H7 (cell line): ENCODE data around the gene DNAH10. TPM values are rescaled to one million over a fixed set of nuclear protein-coding genes. Genes with fewer than 3 reads are reported as not detected.

ENCODE experiments used
- DNase-seq: peaks from one replicate; pipeline ENCODE4 v3.0.0; 2012
- H3K27me3 ChIP-seq: 2 replicates; pipeline ENCODE4 v1.6.0; 2011; ENCODE audit warnings: mild to moderate bottlenecking, low read length; ENCODE audit not compliant: control insufficient read depth, insufficient read depth
- H3K36me3 ChIP-seq: replicated peaks from 2 replicates; pipeline ENCODE4 v1.5.1; 2011; ENCODE audit warnings: low read length; ENCODE audit not compliant: control insufficient read depth, insufficient read depth
- H3K4me3 ChIP-seq: 2 replicates; pipeline ENCODE4 v1.5.1; 2011; ENCODE audit warnings: low read depth, mild to moderate bottlenecking, control low read depth, low read length, moderate library complexity; ENCODE audit not compliant: insufficient read depth
- total RNA-seq: library from RNA; depleted of rRNA; stranded (reverse); fragments of >200 nt; shearing (Covaris generic); gene quantifications from 2 replicates; pipeline ENCODE4 v1.2.3, GENCODE V29; 2014

Gene DNAH10
- total RNA-seq, 1 experiment from 2014 or later: 0.03 TPM

DNA sequence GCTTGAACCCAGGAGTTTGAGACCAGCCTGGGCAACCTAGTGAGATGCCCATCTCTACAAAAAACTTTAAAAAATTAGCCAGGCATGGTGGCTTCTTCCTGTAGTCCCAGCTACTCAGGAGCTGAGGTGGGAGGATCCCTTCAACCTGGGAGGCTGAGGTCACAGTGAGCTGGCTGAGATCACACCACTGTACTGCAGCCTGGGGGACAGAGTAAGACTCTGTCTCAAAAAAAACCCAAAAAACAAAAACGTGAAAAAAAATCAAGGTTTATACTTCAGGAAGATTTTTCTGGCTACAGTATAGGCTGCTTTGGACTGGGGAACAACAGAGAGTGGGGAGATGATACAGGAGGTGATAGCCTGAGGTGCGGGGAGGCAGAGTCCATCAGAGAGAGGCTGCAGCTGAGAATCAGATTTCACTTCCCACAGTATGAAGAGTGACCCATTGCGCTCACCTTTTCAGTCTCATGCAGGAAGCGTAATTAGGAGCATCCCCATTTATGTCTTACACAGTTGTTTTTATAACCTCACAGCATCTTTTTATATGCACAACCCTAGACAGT is 28.9 kb downstream of the DNAH10 start:
- no peaks in the 10 kb centered on the region for H3K36me3 ChIP-seq
- H3K27me3 ChIP-seq: no peaks in the 10 kb centered on the region
- no peak for DNase-seq

DNA sequence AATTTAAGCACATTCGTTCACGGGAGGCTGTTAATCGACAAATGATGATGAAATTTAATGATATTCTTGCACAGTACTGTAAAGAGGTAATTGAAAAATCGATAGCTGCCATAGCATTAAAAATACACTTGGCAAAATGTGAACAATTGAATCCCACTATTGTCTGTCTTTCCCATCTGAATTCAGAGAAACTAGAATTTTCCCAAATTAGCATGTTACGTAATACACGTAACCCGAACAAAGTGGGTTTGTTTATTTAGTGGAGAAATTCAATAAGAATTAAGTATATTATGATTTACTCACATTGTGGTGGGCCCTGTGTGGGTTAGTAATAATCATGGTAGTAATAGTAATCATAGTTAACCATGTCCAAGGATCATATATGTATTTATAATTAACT is 31.9 kb downstream of the DNAH10 start:
- DNase-seq: no peak
- H3K36me3 ChIP-seq: no peaks in the 10 kb centered on the region
- no peak overlapping the region for H3K4me3 ChIP-seq
- H3K27me3 ChIP-seq: no peaks in the 10 kb centered on the region

More for the DNA sequence above, 28.9 kb downstream of the DNAH10 start:
- H3K4me3 ChIP-seq: no peak overlapping the region

DNA sequence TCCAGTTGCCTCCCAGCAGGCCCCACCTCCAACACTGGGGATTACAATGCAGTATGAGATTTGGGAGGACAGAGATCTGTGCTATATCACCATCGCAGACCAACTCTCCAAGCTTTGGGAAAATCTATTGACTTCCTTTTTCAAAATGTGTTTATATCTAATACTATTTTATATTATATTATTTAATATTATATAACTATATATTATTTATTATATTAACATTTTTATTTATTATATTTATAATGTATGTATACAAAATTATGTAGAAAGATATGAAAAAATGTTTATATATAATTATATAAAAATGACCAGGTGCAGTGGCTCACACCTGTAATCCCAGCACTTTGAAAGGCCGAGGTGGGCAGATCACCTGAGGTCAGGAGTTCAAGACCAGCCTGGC is 36.4 kb downstream of the DNAH10 start:
- Histone ChIP-seq H3K4me3 (no peak overlapping the region), H3K27me3 (no peaks in the 10 kb centered on the region), H3K36me3 (no peaks in the 10 kb centered on the region)
- DNase-seq: no peak

GRCh38 chr12:123799227-123799626 is 37.1 kb downstream of the DNAH10 start:
- Histone ChIP-seq H3K27me3 (no peaks in the 10 kb centered on the region), H3K4me3 (no peak overlapping the region), H3K36me3 (no peaks in the 10 kb centered on the region)
- no peak for DNase-seq

DNA sequence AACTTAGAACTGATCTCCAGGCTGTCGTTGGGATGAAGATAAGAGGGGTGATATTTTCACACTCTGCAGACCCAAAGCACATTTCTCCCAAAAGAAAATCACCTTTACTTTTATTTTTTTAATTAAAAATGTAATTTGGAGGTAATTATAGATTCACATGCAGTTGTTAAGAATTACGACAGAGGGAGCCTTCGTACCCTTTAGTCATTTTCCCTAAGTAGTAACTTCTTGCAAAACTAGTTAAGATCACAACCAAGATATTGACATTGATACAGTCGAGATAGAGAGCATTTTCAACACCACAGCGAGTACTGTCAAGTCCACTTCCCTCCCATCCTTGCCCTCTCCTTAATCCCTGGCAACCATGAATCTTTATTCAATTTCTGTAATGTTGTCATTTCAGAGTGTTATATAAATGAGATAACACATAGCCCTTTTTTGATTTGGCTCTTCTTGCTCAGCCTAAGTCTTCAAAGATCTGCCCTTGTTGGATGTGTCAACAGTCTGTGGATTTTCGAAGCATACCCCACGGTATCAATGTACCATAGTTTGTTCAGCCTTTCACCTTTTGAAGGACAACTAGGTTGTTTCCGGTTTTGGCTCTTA is 39.6 kb downstream of the DNAH10 start:
- Histone ChIP-seq H3K4me3 (no peak overlapping the region), H3K27me3 (no peaks in the 10 kb centered on the region), H3K36me3 (no peaks in the 10 kb centered on the region)
- no peak for DNase-seq

DNA sequence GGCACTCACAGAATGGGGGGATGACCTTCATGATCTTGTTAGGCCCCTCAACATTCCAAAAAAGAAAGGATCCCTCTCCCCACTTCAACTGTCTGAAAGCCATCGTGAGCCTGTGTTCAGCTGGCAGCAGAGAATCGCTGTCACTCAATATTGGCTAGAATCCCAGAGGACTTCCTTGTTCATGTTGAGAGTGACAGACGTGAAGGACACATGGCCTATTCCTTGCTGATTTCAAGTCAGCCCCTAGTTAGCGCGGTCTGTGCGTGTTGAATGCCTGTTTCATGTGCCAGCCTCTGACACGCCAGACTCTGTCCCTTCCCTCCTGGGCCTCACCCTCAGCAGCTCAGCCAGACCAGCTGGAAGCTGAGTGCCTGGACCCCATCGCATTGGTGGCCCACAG is 43.1 kb downstream of the DNAH10 start:
- no peaks in the 10 kb centered on the region for H3K36me3 ChIP-seq
- no peak for DNase-seq
- no peak overlapping the region for H3K4me3 ChIP-seq
- no peaks in the 10 kb centered on the region for H3K27me3 ChIP-seq

GRCh38 chr12:123807002-123807401 is 44.9 kb downstream of the DNAH10 start:
- no peaks in the 10 kb centered on the region for H3K36me3 ChIP-seq
- H3K27me3 ChIP-seq: no peaks in the 10 kb centered on the region
- no peak for DNase-seq
- no peak overlapping the region for H3K4me3 ChIP-seq

DNA sequence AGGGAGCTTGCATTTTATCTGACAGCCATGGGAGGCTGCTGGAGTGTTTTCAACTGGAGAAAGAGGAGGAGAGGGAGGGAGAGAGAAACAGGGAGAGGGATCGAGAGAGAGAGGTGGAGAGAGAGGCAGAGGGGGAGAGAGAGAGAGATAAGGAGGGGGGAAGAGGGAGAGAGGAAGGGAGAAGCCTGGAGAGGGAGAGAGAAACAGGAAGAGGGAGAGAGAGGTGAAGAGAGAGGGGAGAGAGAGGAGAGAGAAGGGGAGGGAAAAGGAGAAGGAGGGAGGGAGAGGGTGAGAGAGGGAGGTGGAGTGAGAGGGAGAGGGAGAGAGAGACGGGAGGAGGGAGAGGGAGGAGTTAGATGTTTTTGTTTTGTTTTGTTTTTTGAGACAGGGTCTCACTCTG is 45.6 kb downstream of the DNAH10 start:
- H3K27me3 ChIP-seq: no peaks in the 10 kb centered on the region
- no peak for DNase-seq
- H3K4me3 ChIP-seq: no peak overlapping the region
- H3K36me3 ChIP-seq: no peaks in the 10 kb centered on the region

DNA sequence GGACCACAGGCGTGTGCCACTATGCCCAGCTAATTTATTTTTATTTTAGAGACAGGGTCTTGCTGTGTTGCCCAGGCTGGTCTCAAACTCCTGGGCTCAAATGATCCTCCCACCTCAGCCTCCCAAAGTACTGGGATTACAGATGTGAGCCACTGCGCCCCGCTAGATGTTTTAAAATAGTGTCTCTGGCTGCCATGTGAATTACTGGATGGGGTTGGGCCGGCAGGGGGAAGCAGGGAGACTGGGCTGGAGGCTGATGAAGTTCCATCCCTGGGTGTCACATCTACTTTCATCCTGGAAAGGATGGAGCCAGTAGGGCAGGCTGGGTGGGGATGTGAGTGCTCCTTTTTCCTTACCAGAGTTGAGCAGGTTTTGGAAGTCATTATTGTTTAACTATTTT is 46.1 kb downstream of the DNAH10 start:
- no peaks in the 10 kb centered on the region for H3K27me3 ChIP-seq
- no peak overlapping the region for H3K4me3 ChIP-seq
- peak; percentile 76 for DNase-seq

DNA sequence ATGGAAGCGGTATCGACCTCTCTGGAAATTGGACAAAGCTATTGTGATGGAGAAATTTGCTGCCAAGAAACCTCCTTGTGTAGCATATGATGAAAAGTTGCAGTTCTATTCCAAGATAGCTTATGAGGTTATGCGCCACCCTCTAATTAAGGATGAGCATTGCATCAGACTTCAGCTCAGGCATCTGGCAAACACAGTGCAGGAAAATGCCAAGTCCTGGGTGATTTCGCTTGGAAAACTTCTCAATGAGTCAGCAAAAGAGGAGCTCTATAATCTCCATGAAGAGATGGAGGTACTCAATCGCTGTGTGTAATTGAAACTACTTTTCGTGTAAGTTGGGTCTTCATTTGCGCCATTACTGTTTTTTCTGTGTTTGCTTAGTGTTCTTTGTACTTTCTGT is 51.2 kb downstream of the DNAH10 start:
- H3K36me3 ChIP-seq: no peaks in the 10 kb centered on the region
- H3K4me3 ChIP-seq: no peak overlapping the region
- DNase-seq: no peak
- no peaks in the 10 kb centered on the region for H3K27me3 ChIP-seq

More for the DNA sequence above, 46.1 kb downstream of the DNAH10 start:
- H3K36me3 ChIP-seq: no peaks in the 10 kb centered on the region

DNA sequence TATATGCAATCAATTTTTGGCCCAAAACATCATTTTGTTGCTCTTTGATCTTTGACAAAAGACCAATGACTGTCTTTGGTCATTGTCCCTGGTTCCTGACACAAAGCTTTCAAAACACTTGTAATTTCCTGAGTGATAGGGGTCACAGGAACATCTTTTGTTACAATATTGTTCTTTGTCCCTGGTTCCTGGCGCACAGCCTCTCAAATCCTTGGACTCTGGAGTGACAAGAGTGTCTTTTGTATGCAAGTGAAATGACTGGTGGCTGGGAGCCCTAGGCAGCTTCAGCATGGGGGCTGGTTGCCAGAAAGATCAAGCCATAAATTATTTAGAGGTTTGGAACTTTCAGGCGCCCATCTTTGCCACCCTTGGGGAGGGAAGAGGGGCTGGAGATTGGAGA is 53.9 kb downstream of the DNAH10 start:
- H3K27me3 ChIP-seq: no peaks in the 10 kb centered on the region
- H3K36me3 ChIP-seq: no peaks in the 10 kb centered on the region
- H3K4me3 ChIP-seq: no peak overlapping the region
- no peak for DNase-seq

- Histone ChIP-seq H3K36me3 (no peaks in the 10 kb centered on the region), H3K4me3 (no peak overlapping the region), H3K27me3 (no peaks in the 10 kb centered on the region)
- no peak for DNase-seq
These were observed 54.9 kb downstream of the DNAH10 start for GRCh38 chr12:123816896-123817537.

GRCh38 chr12:123822804-123823203 is 60.7 kb downstream of the DNAH10 start:
- Histone ChIP-seq H3K36me3 (no peaks in the 10 kb centered on the region), H3K4me3 (no peak overlapping the region), H3K27me3 (no peaks in the 10 kb centered on the region)
- no peak for DNase-seq

- Histone ChIP-seq H3K27me3 (no peaks in the 10 kb centered on the region), H3K36me3 (no peaks in the 10 kb centered on the region), H3K4me3 (no peak overlapping the region)
- no peak for DNase-seq
These were observed 66.0 kb downstream of the DNAH10 start for GRCh38 chr12:123828120-123828519.

GRCh38 chr12:123828854-123829547 is 66.9 kb downstream of the DNAH10 start:
- no peak for DNase-seq
- Histone ChIP-seq H3K36me3 (no peaks in the 10 kb centered on the region), H3K4me3 (no peak overlapping the region), H3K27me3 (no peaks in the 10 kb centered on the region)
